ENCODE results near the gene ZBTB46.

ZBTB46 gene

GRCh38 chr20:63836458-63837344, 5.6 kb upstream of the ZBTB46 start:
- peak; percentile 77 for DNase-seq

GRCh38 chr20:63835021-63835858, 4.2 kb upstream of the ZBTB46 start:
- peak; percentile 96 for DNase-seq

GRCh38 chr20:63834491-63834880, 3.4 kb upstream of the ZBTB46 start:
- DNase-seq = peak; percentile 36

GRCh38 chr20:63833776-63834490, 2.9 kb upstream of the ZBTB46 start:
- peak; percentile 29 for DNase-seq

- DNase-seq = peak; percentile 44
These were observed 1.1 kb upstream of the ZBTB46 start for GRCh38 chr20:63831993-63832686.

- DNase-seq = peak; percentile 33
These were observed 555 bp upstream of the ZBTB46 start for GRCh38 chr20:63831646-63831992.

GRCh38 chr20:63829945-63830835, 874 bp downstream of the ZBTB46 start:
- no peak for DNase-seq

- no peak for DNase-seq
These were observed 1.5 kb downstream of the ZBTB46 start for GRCh38 chr20:63829603-63829944.

GRCh38 chr20:63828951-63829350, 2.1 kb downstream of the ZBTB46 start:
- DNase-seq = no peak

- DNase-seq = no peak
These were observed 2.5 kb downstream of the ZBTB46 start for GRCh38 chr20:63828545-63828944.

- no peak for DNase-seq
These were observed 2.9 kb downstream of the ZBTB46 start for GRCh38 chr20:63828124-63828523.

- no peak for DNase-seq
These were observed 4.3 kb downstream of the ZBTB46 start for GRCh38 chr20:63826753-63827152.

GRCh38 chr20:63825331-63826118, 5.5 kb downstream of the ZBTB46 start:
- no peak for DNase-seq

GRCh38 chr20:63823691-63824311, 7.3 kb downstream of the ZBTB46 start:
- no peak for DNase-seq

GRCh38 chr20:63822276-63822696, 8.8 kb downstream of the ZBTB46 start:
- no peak for DNase-seq

- DNase-seq = no peak
These were observed 9.3 kb downstream of the ZBTB46 start for GRCh38 chr20:63821811-63822210.

GRCh38 chr20:63819224-63819921, 11.7 kb downstream of the ZBTB46 start:
- peak; percentile 53 for DNase-seq

GRCh38 chr20:63815615-63816253, 15.3 kb downstream of the ZBTB46 start:
- no peak for DNase-seq

Measured in femur (tissue), 1 donor.